PC-3 (cell line): Measurements from ENCODE around the gene AUTS2.

Experiments used
- EZH2 ChIP-seq: fragments of 300-600 bp; sonication (generic); IDR thresholded peaks from one replicate; pipeline ENCODE4 v1.6.1; 2017; ENCODE audit warnings: antibody characterized with exemption, mild to moderate bottlenecking, low read length; ENCODE audit not compliant: unreplicated experiment
- EZH2phosphoT487 ChIP-seq: fragments of 300-600 bp; sonication (generic); IDR thresholded peaks from 2 replicates; pipeline ENCODE4 v1.6.1; 2018; ENCODE audit warnings: mild to moderate bottlenecking, antibody characterized with exemption, low read length, borderline replicate concordance
- TF ChIP-seq, protein P1 (sequence below): fragments of 300-600 bp; sonication (generic); conservative IDR thresholded peaks from 2 replicates; pipeline ENCODE4 v1.5.1; 2017; ENCODE audit warnings: antibody characterized with exemption, low read depth, mild to moderate bottlenecking, low read length

DNA sequence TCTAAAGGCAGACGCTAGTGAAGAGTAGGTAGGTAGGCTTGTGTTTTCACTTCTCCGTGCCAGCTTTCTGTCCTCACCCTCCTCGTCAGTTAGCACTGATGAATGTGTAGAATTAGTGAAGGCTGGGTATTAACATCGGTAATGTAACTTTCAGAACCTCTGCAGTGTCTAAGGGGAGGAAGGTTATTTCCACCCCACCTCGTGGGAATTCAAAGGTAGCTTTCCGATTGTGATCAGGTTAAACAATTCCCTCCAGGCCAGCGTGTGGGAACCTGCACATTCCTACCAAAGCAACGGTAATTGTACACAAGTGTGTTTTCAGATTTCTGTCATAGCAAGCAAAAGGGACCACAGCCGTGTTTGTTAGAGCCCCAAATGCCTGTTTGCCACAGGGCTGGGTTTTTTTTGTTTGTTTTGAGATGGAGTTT, 1128.7 kb downstream of the AUTS2 start:
- TF ChIP-seq, protein P1, sequence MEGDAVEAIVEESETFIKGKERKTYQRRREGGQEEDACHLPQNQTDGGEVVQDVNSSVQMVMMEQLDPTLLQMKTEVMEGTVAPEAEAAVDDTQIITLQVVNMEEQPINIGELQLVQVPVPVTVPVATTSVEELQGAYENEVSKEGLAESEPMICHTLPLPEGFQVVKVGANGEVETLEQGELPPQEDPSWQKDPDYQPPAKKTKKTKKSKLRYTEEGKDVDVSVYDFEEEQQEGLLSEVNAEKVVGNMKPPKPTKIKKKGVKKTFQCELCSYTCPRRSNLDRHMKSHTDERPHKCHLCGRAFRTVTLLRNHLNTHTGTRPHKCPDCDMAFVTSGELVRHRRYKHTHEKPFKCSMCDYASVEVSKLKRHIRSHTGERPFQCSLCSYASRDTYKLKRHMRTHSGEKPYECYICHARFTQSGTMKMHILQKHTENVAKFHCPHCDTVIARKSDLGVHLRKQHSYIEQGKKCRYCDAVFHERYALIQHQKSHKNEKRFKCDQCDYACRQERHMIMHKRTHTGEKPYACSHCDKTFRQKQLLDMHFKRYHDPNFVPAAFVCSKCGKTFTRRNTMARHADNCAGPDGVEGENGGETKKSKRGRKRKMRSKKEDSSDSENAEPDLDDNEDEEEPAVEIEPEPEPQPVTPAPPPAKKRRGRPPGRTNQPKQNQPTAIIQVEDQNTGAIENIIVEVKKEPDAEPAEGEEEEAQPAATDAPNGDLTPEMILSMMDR = no peak
- TF ChIP-seq EZH2phosphoT487 (no peak), EZH2 (no peak)
